ENCODE results near the gene OXTR.

DNA sequence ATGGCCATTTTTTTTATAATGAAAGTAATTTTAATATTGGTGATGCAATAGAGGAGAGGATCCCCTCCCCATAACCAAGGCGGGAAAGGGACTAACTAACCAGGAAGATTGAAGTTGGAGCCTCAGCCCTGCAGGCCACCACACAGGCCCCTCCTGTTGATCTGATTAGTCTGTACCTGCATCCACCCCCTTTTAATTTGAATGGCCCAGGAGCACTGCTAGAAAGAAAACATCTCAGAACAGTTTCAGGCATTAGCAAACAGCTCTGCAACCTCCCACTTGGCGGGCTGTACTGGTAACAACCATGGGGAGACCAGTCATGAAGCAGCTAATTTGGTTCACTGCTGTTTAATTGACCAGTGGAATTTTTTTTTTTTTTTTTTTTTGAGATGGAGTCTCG is 25.5 kb downstream of the OXTR start:
- TF ChIP-seq, protein P1, sequence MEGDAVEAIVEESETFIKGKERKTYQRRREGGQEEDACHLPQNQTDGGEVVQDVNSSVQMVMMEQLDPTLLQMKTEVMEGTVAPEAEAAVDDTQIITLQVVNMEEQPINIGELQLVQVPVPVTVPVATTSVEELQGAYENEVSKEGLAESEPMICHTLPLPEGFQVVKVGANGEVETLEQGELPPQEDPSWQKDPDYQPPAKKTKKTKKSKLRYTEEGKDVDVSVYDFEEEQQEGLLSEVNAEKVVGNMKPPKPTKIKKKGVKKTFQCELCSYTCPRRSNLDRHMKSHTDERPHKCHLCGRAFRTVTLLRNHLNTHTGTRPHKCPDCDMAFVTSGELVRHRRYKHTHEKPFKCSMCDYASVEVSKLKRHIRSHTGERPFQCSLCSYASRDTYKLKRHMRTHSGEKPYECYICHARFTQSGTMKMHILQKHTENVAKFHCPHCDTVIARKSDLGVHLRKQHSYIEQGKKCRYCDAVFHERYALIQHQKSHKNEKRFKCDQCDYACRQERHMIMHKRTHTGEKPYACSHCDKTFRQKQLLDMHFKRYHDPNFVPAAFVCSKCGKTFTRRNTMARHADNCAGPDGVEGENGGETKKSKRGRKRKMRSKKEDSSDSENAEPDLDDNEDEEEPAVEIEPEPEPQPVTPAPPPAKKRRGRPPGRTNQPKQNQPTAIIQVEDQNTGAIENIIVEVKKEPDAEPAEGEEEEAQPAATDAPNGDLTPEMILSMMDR (IDR thresholded peaks at IDR 0.05; ENCODE audit: low read length): no peak
- TF ChIP-seq EZH2 (optimal IDR thresholded peaks at IDR 0.05; ENCODE audit: low read depth, low read length): no peak
- TF ChIP-seq EZH2phosphoT487 (IDR thresholded peaks at IDR 0.05; ENCODE audit: low read length): no peak
